Right lobe of liver (tissue), 4 donors: ENCODE results near the gene CD248.

ENCODE experiments used
- POLR2A ChIP-seq: fragments of 450-650 bp; IDR thresholded peaks from one replicate; pipeline ENCODE4 v1.6.1; 2017; ENCODE audit warnings: antibody characterized with exemption, mild to moderate bottlenecking
- TF ChIP-seq, protein P1 (sequence below), 4 donors: fragments of 200-600 bp in 3 of 4; fragments of 450-650 bp in 1 of 4; IDR thresholded peaks; one replicate each; pipeline versions ENCODE4 v1.5.1 to v1.8.0; 2016 to 2022; ENCODE audit warnings: antibody characterized with exemption in 4 of 4, mild to moderate bottlenecking in 2 of 4
- donor health status: DM: no; HTN: no; CAD: no.
- donor health status: DM: no; HTN: no; CAD: no.
- donor health status: DM: no; HTN: yes; CAD: no.

GRCh38 chr11:66267379-66268243 lies 49.2 kb downstream of the CD248 start:
- TF ChIP-seq POLR2A = peak; percentile 32
- TF ChIP-seq, protein P1, sequence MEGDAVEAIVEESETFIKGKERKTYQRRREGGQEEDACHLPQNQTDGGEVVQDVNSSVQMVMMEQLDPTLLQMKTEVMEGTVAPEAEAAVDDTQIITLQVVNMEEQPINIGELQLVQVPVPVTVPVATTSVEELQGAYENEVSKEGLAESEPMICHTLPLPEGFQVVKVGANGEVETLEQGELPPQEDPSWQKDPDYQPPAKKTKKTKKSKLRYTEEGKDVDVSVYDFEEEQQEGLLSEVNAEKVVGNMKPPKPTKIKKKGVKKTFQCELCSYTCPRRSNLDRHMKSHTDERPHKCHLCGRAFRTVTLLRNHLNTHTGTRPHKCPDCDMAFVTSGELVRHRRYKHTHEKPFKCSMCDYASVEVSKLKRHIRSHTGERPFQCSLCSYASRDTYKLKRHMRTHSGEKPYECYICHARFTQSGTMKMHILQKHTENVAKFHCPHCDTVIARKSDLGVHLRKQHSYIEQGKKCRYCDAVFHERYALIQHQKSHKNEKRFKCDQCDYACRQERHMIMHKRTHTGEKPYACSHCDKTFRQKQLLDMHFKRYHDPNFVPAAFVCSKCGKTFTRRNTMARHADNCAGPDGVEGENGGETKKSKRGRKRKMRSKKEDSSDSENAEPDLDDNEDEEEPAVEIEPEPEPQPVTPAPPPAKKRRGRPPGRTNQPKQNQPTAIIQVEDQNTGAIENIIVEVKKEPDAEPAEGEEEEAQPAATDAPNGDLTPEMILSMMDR (IDR thresholded peaks at IDR 0.05) = no peak
